SU-DHL-6 (cell line): ENCODE data around the gene HOXD11.

Source experiments
- EZH2phosphoT487 ChIP-seq: fragments of 200-600 bp; sonication (generic), shearing (Covaris generic); conservative IDR thresholded peaks from 2 replicates; pipeline ENCODE4 v1.6.1; 2018; ENCODE audit warnings: mild to moderate bottlenecking, antibody characterized with exemption, low read length, moderate library complexity, mixed read lengths
- TF ChIP-seq, protein P1 (sequence below): fragments of 200-600 bp; sonication (generic); IDR thresholded peaks from one replicate; pipeline ENCODE4 v1.5.1; 2017; ENCODE audit warnings: antibody characterized with exemption, mild to moderate bottlenecking, low read length, moderate library complexity; ENCODE audit not compliant: insufficient read depth, poor library complexity, severe bottlenecking

DNA sequence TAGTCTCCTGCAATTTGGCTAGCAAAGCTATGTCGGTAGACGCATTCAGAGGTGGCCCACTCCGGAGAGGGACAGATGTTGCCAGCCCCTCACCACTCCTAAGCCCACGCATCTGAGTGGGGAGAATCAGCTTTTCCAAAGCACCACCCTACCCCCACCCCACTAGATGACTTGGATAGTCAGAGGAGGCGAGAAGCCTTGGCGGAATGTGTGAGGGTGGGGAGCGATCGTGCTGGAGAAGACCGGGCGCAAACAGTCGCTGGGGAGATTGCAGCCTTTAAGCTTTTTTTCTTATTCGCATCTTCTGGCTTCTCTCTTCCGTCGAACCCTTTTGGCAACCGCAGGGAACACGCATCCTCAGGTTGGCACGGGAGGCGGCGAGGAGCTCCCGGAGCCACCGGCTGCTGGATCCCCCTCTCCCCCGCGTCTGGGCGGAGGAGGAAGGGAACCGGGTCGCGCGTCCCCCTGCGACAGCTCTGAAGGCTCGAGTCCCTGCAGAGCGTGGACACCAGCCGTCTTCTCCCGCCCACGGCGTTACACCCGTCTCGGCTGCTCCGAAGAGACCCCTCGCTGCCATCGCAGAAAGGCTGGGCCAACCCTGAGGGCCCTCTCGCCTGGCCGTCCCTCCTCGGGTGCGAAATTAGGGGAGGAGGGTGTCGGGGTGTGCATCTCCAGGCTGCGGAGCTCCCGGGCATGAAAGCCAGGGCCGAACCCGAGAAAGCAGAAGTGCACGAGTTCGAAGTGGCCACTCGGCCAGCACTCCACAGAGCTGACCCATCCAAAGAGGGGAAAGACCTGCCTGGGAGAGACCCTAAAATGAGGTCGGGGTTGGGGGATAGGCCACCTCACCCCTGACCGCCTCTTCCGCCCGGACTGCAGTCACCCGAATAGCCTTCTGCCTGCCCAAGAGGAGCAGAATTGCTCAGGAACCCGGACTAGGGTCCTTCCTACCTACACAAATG lies 35.5 kb upstream of the HOXD11 start:
- TF ChIP-seq, protein P1, sequence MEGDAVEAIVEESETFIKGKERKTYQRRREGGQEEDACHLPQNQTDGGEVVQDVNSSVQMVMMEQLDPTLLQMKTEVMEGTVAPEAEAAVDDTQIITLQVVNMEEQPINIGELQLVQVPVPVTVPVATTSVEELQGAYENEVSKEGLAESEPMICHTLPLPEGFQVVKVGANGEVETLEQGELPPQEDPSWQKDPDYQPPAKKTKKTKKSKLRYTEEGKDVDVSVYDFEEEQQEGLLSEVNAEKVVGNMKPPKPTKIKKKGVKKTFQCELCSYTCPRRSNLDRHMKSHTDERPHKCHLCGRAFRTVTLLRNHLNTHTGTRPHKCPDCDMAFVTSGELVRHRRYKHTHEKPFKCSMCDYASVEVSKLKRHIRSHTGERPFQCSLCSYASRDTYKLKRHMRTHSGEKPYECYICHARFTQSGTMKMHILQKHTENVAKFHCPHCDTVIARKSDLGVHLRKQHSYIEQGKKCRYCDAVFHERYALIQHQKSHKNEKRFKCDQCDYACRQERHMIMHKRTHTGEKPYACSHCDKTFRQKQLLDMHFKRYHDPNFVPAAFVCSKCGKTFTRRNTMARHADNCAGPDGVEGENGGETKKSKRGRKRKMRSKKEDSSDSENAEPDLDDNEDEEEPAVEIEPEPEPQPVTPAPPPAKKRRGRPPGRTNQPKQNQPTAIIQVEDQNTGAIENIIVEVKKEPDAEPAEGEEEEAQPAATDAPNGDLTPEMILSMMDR, result no peak
- no peak for TF ChIP-seq EZH2phosphoT487
